Measurements from ENCODE around the gene NRIP2.
"Not testable (repeated sequence)": the region's sequence is repeated elsewhere in the genome, so short reads cannot be mapped to it uniquely, and the experiment has no call there.

The NRIP2 gene, protein sequence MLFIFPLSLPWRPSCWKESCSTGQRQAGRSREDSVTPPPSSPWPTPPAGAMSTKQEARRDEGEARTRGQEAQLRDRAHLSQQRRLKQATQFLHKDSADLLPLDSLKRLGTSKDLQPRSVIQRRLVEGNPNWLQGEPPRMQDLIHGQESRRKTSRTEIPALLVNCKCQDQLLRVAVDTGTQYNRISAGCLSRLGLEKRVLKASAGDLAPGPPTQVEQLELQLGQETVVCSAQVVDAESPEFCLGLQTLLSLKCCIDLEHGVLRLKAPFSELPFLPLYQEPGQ

DNA sequence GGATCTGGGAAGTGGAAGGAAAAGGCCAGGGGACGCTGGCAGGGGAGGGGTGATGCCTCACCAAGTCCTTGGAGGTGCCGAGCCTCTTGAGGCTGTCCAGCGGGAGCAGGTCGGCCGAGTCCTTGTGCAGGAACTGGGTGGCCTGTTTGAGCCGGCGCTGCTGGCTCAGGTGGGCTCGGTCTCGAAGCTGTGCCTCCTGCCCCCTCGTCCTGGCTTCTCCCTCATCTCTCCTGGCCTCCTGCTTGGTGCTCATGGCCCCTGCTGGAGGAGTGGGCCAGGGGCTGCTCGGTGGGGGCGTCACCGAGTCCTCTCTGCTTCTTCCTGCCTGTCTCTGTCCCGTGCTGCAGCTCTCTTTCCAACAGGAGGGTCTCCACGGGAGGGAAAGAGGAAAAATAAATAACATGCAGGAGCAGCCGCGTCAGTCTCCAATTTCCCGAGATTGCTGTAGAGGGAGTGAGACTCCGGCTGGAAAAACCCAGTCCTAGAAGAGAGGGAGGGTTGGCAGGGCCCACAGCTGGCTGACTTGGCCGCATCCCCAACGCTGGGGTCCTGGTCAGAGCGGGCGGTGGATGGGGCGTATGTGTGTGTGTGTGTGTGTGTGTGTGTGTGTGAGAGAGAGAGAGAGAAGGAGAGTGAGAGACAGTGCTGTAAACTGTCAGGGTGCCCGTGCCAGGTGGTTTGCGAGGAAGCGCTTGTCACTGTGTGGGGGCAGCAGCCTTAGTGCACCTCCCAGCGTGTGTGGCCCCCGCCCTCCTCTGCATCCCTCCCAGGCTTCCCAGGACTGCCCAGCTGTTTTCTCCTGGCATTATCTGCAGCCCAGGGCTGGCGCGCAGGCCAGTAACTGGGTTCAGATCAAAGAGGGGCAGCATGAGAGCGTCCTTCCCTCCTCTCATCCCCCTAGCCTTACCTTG lies at the start of gene NRIP2:
Gene NRIP2 (minus strand): TSS at position 455 of the 911 bp plus-strand sequence. CDS start 52 bp downstream, at position 403.
- no peaks in the 10 kb centered on the region for H3K36me3 ChIP-seq (ENCODE audit: control insufficient read depth, insufficient read depth, low read length)
- H3K4me1 ChIP-seq (ENCODE audit: control insufficient read depth, insufficient read depth, low read length) = peaks cover 6% of the 10 kb centered on the region
- no peak within 1 kb of the TSS for H3K9ac ChIP-seq (ENCODE audit: low read length)
- no peak within 1 kb of the TSS for H3K4me3 ChIP-seq (ENCODE audit: low read length)
- no peaks in the 10 kb centered on the region for H3K9me3 ChIP-seq (ENCODE audit: control insufficient read depth, low read length)
- H3K27me3 ChIP-seq (ENCODE audit: control insufficient read depth, insufficient read depth, low read length) = peaks cover 7% of the 10 kb centered on the region

DNA sequence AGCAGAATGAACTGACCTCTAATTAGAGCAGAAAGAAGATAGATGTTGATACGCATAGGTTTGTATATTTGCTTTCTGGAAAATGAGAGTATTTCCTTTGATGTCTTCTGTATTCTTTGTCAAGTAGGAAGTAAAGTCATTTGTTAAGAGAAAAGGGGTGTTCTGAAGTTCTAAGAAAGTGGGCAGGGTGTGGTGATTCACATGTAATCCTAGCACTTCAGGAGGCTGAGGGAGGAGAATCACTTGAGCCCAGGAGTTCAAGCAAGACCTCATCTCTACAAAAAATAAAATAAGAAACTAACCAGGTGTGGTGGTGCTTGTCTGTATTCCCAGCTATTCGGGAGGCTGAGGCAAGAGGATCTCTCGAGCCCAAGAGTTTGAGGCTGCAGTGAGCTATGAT lies 45.0 kb upstream of the NRIP2 start:
- H3K36me3 ChIP-seq (ENCODE audit: control insufficient read depth, insufficient read depth, low read length) = no peaks in the 10 kb centered on the region
- H3K4me1 ChIP-seq (ENCODE audit: control insufficient read depth, insufficient read depth, low read length) = peaks cover 19% of the 10 kb centered on the region
- H3K4me3 ChIP-seq (ENCODE audit: low read length) = no peak overlapping the region
- no peaks in the 10 kb centered on the region for H3K27me3 ChIP-seq (ENCODE audit: control insufficient read depth, insufficient read depth, low read length)
- H3K9ac ChIP-seq (ENCODE audit: low read length) = no peak overlapping the region
- H3K9me3 ChIP-seq (ENCODE audit: control insufficient read depth, low read length) = no peaks in the 10 kb centered on the region

DNA sequence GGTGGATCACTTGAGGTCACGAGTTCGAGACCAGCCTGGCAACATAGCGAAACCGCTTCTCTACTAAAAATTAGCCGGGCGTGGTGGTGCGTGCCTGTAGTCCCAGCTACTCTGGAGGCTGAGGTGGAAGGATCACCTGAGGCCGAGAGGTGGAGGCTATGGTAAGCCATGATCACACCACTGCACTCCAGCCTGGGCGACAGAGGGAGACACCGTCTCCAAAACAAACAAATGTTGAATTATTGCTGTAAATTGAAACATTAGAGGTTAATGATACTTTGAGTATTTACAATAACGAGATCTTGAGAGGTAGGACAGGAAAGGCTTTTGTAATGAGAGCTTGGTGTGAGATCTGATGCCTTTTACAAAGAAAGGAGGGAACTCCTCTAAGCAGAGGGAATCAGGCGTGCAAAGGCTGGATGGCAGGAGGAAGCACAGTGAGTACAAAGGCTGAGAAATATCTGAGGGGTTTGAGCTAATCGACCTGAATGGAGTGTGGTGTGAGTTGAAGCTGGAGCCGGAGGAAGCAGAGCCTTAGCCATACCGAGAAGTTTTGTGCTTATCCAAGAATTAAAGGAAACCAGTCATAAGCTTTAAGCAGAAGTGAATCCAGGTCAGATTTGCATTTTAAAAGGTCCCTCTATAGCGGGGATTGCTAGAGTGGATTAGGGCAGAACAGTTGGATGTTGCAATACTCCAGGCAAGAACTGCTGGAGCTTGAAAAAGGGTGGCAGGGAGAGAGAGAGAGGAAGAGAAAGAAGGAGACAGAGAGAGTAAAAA lies 43.3 kb upstream of the NRIP2 start:
- Histone ChIP-seq H3K9me3 (ENCODE audit: control insufficient read depth, low read length) (no peaks in the 10 kb centered on the region), H3K9ac (ENCODE audit: low read length) (peak overlapping the region; percentile 95), H3K4me3 (ENCODE audit: low read length) (peak overlapping the region; percentile 93), H3K36me3 (ENCODE audit: control insufficient read depth, insufficient read depth, low read length) (no peaks in the 10 kb centered on the region), H3K4me1 (ENCODE audit: control insufficient read depth, insufficient read depth, low read length) (peaks cover 19% of the 10 kb centered on the region), H3K27me3 (ENCODE audit: control insufficient read depth, insufficient read depth, low read length) (no peaks in the 10 kb centered on the region)

DNA sequence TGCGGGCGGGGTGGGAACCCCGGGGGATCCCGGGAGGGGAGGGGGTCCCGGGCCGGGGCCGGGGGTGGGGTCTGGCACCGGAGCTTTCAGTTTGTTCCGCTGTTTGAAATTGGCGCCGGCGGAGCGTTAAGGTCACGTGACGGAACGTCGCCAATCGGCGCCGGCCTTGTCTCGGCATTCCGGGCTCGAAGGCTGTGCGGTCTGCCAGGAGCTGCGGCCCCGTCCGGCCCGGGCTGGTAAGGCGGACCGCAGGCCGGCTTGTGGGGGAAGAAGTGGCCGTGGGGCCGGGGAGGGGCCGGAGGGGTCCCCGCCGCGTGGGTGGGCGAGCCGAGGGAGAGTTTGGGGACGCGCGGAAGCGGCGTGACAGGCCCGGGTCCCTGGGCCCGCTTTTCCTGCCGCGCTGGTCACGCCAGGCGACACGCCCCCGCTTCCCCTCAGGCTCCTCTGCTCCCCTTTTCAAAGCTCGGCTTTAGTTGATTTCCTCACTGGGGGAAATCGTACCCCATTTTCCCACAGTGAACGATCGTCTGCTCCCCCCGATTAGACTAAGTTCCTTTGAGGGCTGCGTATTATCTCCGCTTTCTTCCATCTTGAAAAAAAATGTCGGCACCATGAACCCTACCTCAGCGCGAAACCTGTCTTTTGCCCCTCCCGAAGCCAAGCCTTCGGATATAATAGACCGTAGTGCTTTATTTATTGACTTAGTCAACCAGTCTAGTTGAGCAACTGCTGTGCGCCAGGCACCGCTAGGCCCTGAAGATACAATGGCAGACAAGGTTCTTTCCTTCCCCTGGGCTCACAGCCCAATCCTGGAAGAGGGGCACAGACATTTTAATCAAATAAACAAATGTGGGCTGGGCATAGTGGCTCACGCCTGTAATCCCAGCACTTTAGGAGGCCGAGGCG lies 42.5 kb upstream of the NRIP2 start, which contains the start of the genes FOXM1 and RHNO1:
Gene FOXM1 (minus strand): TSS at position 128 of the 906 bp plus-strand sequence. CDS start 2,696 bp downstream, outside the sequence.
Gene RHNO1 (plus strand): TSS at position 177 of the 906 bp plus-strand sequence. CDS start 8,144 bp downstream, outside the sequence.
- Histone ChIP-seq H3K9ac (ENCODE audit: low read length) (peak within 1 kb of the TSS; percentile 95), H3K27me3 (ENCODE audit: control insufficient read depth, insufficient read depth, low read length) (no peaks in the 10 kb centered on the region), H3K4me3 (ENCODE audit: low read length) (peak within 1 kb of the TSS; percentile 93), H3K4me1 (ENCODE audit: control insufficient read depth, insufficient read depth, low read length) (peaks cover 19% of the 10 kb centered on the region), H3K9me3 (ENCODE audit: control insufficient read depth, low read length) (no peaks in the 10 kb centered on the region), H3K36me3 (ENCODE audit: control insufficient read depth, insufficient read depth, low read length) (no peaks in the 10 kb centered on the region)

DNA sequence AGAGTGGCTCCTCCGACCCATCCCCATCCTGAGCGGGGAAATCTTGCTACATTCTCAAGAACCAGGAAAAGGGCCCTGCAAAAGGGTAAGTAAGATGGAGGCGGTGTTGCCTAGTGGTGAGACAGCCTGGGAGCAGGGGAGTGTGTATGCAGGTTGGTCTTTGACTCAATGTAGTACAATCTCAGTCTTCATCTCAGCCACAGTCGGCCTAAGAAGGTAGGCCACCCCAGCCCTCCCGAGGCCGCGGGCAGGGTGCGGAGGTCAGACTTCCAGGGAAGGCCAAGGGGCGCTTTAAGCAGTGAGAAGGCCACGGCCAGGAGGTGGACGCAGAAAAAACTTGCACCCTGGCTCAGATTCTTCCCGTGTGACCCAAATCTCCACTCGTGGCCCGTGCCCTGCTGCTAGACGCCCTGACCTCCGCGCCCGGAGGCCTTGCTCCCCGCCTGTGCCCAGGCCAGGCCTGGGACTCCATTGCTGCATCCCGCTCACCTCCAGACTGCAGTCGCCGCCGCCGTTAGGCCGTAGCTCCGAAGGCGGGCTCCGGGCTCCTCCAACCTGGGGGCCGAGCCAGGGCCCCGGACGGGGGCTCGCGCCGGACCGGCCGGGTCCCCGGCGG lies 41.7 kb upstream of the NRIP2 start:
- Histone ChIP-seq H3K9ac (ENCODE audit: low read length) (peak overlapping the region; percentile 95), H3K4me1 (ENCODE audit: control insufficient read depth, insufficient read depth, low read length) (peaks cover 19% of the 10 kb centered on the region), H3K36me3 (ENCODE audit: control insufficient read depth, insufficient read depth, low read length) (no peaks in the 10 kb centered on the region), H3K27me3 (ENCODE audit: control insufficient read depth, insufficient read depth, low read length) (no peaks in the 10 kb centered on the region), H3K9me3 (ENCODE audit: control insufficient read depth, low read length) (no peaks in the 10 kb centered on the region), H3K4me3 (ENCODE audit: low read length) (peak overlapping the region; percentile 93)

DNA sequence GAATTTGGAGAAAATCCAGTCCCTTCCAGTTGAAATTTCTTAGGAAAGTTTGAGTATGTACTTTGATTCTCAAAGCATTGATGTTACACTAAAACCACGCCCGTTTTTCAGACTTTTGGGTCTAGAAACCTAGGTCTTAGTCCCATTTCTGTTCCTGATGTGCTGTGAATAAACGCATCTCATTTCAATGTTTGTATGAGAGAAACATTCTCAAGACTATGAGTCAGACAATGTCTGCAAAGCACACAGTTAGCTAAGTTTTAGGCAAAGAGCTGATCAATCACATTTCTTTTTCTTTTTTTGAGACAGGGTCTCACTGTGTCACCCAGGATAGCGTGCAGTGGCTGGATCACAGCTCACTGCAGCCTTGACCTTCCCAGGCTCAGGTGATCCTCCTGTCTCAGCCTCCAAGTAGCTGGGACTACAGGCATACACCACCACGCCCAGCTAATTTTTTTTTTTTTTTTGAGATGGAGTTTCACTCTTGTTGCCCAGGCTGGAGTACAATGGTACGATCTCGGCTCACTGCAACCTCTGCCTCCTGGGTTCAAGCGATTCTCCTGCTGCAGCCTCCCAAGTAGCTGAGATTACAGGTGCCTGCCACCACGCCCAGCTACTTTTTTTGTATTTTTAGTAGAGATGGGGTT lies 34.3 kb upstream of the NRIP2 start:
- H3K4me1 ChIP-seq (ENCODE audit: control insufficient read depth, insufficient read depth, low read length); H3K4me3 ChIP-seq (ENCODE audit: low read length); H3K27me3 ChIP-seq (ENCODE audit: control insufficient read depth, insufficient read depth, low read length); H3K9me3 ChIP-seq (ENCODE audit: control insufficient read depth, low read length); H3K36me3 ChIP-seq (ENCODE audit: control insufficient read depth, insufficient read depth, low read length); H3K9ac ChIP-seq (ENCODE audit: low read length): not testable (repeated sequence)

DNA sequence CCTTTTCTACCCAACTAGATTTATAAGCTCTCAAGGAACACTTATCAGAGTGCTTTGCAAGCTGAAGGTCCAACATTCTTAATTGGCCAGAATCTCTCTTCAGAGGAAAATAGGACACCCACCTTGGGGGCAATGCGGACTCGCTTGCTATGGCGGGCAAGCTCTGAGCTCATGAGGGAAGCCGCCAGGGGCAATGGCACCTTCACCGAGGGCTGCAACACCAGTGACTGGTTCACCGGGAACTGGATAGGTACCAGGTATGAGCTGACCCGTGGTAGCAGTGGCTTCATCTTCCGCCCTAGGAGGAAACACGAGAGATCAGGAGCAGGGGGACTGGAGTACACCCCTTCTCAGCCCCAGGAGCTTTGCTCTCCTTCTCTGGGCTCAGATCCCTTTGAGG lies 29.4 kb upstream of the NRIP2 start:
- H3K9ac ChIP-seq (ENCODE audit: low read length) = no peak overlapping the region
- H3K4me3 ChIP-seq (ENCODE audit: low read length) = no peak overlapping the region
- no peaks in the 10 kb centered on the region for H3K4me1 ChIP-seq (ENCODE audit: control insufficient read depth, insufficient read depth, low read length)
- no peaks in the 10 kb centered on the region for H3K36me3 ChIP-seq (ENCODE audit: control insufficient read depth, insufficient read depth, low read length)
- H3K9me3 ChIP-seq (ENCODE audit: control insufficient read depth, low read length) = no peaks in the 10 kb centered on the region
- no peaks in the 10 kb centered on the region for H3K27me3 ChIP-seq (ENCODE audit: control insufficient read depth, insufficient read depth, low read length)

DNA sequence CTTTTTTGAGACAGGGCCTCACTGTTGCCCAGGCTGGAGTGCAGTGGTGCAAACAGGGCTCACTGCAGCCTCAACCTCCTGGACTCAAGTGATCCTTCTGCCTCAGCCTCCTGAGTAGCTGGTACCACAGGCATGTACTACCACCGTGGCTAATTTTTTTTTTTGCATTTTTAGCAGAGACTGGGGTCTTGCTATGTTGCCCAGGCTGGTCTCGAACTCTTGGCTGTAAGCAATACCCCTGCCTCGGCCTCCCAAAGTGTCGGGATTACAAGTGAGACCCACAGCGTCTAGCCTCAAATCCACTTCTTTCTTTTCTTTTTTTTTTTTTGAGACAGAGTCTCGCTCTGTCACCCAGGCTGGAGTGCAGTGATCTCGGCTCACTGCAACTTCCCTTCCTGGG lies 28.6 kb upstream of the NRIP2 start:
- not testable (repeated sequence) for H3K27me3 ChIP-seq (ENCODE audit: control insufficient read depth, insufficient read depth, low read length); H3K4me1 ChIP-seq (ENCODE audit: control insufficient read depth, insufficient read depth, low read length); H3K36me3 ChIP-seq (ENCODE audit: control insufficient read depth, insufficient read depth, low read length); H3K9me3 ChIP-seq (ENCODE audit: control insufficient read depth, low read length); H3K9ac ChIP-seq (ENCODE audit: low read length); H3K4me3 ChIP-seq (ENCODE audit: low read length)

DNA sequence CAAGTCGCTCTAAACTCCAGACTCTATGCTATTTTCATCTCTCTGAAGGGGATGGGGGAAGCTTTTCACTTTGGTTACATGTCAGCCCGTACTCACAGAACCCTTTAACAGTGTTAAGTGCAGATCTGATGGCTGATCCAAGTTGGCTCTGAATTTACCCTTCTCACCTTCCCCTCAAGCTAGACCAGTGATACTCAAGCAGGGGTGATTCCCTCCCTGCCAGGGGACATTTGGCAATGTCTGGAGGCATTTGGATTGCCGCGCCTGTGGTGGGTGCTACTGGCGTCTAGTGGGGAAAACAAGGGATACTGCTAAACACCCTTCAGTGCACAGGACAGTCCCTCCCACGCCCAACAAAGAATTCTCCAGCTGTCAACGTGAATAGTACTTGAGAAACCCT lies 28.0 kb upstream of the NRIP2 start:
- Histone ChIP-seq H3K4me3 (ENCODE audit: low read length) (no peak overlapping the region), H3K9me3 (ENCODE audit: control insufficient read depth, low read length) (no peaks in the 10 kb centered on the region), H3K4me1 (ENCODE audit: control insufficient read depth, insufficient read depth, low read length) (no peaks in the 10 kb centered on the region), H3K36me3 (ENCODE audit: control insufficient read depth, insufficient read depth, low read length) (no peaks in the 10 kb centered on the region), H3K27me3 (ENCODE audit: control insufficient read depth, insufficient read depth, low read length) (no peaks in the 10 kb centered on the region), H3K9ac (ENCODE audit: low read length) (no peak overlapping the region)

DNA sequence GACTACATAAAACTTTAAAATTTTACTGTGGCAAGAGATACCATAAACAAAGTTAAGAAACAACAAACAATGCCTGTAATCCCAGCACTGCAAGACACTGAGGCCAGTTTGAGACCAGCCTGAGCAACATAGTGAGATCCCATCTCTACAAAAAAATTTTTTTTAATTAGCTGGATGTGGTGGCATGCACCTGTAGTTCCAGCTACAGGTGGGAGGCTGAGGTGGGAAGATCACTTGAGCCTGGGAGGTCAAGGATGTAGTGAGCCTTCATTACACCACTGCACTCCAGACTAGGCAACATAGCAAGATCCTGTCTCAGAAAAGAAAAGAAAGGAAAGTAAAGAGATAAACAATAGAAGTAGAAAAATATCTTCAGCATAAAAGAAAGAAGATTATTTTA lies 25.3 kb upstream of the NRIP2 start:
- Histone ChIP-seq H3K4me3 (ENCODE audit: low read length) (no peak overlapping the region), H3K9ac (ENCODE audit: low read length) (no peak overlapping the region), H3K9me3 (ENCODE audit: control insufficient read depth, low read length) (no peaks in the 10 kb centered on the region), H3K27me3 (ENCODE audit: control insufficient read depth, insufficient read depth, low read length) (no peaks in the 10 kb centered on the region), H3K36me3 (ENCODE audit: control insufficient read depth, insufficient read depth, low read length) (no peaks in the 10 kb centered on the region), H3K4me1 (ENCODE audit: control insufficient read depth, insufficient read depth, low read length) (no peaks in the 10 kb centered on the region)
